GM20431 (cell line): ENCODE results near the gene SGCA.

Experiments
- in situ Hi-C: fragments of 300-500 bp; cut with MseI, MboI; formaldehyde crosslinking; loops from one replicate; pipeline ENCODE4 v1.15.0; 2020; ENCODE audit warnings: low sequenced_read_pairs; ENCODE audit not compliant: unreplicated experiment

The SGCA gene

DNA sequence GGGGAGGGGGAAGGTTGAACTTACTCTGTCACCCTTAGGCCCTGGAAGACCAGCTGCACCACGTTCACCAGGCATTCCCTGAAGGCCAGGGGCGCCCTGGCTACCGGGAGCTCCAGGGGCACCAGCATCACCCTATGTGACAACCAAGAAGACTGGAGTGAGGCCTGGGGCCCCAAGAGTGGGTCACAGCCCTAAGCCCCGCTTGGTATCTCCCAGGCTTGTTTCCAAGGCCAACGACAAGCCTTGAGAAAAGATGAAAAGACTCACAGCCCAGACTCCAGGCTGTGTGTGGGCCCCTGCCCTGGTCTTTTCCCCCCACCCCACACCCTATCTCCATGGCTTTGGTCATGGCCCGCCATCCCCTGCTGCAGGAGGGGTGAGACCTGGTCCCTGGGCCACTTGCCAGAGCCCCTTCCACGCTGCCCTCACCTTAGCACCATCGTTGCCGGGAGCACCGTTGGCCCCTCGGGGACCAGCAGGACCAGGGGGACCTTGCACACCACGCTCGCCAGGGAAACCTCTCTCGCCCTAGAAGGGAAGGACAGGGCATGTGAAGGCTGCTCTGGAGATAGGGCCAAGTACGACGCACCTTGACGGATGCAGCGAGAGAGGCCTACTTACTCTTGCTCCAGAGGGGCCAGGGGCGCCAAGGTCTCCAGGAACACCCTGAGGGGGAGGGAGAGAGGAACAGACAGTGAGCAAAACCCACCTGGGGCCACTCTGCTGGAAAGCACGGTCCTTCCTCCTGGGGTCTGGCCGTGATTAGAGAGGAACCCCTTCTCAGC is 25.7 kb downstream of the SGCA start:
- in situ Hi-C loops = no loop called here

DNA sequence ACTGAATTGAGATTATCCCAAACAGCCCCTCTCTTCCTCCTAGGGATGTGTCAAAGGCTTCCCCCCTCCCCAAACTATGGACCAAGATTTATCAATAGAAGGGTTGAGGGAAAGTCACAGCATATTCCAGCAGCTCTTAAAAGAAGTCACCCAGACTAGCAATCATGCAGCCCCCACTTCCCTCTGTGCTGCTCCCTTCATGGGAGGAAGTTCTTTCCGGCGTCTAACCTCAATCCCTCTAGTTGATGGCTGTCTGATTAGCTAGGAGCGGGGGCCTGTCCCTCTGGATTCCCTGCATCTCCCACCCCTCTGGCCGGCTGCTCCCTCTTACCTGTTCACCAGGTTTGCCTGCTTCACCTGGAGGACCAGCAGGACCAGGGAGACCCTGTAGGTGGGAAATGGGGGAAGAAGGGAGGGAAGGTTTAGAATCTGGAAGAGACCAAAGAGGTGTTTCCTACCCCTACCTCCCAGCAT is 26.4 kb downstream of the SGCA start:
- in situ Hi-C loops = no loop called here

DNA sequence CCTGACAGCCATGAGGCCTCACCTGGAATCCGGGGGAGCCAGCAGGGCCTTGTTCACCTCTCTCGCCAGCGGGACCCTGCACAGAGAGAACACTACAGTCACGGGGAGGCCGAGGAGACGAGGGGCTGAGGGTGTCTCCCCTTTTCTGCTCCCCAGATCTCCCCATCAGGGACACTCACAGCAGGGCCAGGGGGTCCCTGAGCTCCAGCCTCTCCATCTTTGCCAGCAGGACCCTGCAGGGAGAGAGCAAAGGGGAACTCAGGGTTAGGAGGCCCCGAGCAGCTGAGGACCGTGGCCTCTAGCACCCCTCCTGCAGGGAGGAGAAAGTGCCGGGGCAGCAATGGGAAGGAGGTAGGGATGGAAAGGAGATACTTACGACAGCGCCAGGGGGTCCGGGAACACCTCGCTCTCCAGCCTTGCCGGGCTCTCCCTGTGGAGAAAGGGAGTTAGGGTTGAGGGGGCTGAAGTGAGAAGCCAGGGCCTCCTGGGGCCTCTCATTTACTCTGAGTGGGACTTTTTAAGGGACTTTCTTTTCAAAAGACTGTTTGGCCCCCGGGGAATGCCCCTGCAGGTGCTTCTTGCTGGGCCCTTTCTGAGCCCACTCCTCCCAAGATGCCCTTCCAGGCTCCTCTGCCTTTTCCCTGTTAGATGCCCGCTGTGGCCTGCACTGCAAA is 26.9 kb downstream of the SGCA start:
- in situ Hi-C loops = no loop called here

- in situ Hi-C loops = no loop called here
Observed at GRCh38 chr17:50194140-50194933, 28.5 kb downstream of the SGCA start.

DNA sequence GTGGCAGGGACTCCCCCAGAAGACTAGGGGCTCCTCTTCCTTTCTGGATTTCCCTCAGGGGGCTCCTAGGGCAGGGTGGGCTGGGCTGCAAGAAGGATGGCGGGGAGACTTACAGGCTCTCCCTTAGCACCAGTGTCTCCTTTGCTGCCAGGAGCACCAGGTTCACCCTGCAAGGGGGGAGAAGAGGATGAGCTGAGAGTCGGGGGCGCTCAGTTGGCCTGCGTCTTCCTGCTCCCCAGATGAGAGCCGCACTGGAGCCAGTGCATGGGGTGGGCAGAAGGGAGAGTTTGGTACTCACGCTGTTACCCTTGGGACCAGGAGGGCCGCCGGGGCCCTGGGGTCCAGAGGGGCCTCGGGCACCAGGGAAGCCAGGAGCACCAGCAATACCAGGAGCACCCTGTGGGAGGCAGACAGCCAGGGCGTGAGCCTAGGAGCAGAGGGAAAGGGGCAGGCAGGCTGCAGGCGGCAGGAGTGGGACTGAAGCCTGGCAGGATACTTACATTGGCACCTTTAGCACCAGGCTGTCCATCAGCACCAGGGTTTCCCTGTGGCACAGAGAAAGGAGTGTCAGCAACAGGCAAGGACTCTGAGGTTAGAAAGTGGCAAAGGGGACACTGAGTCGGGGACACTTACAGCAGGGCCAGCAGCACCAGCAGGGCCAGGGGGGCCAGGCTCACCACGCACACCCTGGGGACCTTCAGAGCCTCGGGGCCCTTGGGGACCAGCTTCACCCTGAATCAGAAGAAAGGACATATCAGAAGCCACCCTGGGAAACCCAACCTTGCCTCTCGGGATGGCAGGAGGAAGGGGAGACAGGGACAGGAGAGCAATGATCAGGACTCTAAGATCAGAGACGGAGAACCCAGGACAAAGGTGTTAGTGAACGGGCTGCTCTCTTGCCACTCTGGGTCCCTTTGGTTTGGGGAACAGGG is 29.4 kb downstream of the SGCA start:
- in situ Hi-C loops = no loop called here

DNA sequence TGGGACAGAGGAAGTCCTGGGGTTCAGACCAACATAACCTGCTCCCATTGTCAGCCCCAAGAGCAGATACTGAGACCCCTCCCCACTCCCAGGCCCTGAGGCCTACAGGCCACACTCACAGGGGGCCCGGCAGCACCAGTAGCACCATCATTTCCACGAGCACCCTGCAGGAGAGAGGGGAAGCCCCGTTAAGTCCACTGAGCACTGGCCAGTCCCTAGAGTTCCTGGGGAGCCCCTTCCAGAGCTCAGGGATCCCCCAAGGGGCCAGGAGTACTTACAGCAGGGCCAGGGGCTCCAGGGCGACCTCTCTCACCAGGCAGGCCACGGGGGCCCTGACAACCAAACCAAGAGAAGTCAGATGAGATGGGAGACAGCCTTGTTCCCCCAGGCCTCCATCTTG is 30.2 kb downstream of the SGCA start:
- in situ Hi-C loops = no loop called here

- in situ Hi-C loops = no loop called here
Observed at GRCh38 chr17:50196826-50197225, 31.0 kb downstream of the SGCA start.

GRCh38 chr17:50198026-50198669 is 32.3 kb downstream of the SGCA start:
- in situ Hi-C loops = no loop called here

DNA sequence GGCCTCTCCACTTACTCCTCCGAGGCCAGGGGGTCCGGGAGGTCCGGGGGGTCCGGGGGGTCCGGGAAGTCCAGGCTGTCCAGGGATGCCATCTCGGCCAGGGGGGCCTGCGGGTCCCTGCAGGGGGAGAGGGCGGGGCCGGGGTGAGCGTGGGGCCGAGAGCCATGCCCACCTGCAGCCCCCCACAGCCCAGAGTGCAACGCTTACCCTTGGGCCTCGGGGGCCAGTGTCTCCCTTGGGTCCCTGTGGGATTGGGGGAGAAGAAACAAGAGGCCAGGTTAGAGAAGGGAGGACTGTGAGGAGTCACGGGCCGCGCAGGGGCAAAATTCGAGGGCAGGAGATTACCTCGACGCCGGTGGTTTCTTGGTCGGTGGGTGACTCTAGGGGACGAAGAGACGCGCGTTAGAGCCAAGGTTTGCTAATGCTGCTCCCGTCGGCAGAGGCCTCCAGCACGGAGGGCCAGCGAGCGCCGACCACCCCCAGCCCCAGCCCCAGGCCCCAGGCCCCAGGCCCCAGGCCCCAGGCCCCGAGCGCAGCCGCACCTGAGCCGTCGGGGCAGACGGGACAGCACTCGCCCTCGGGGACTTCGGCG is 33.5 kb downstream of the SGCA start:
- in situ Hi-C loops = no loop called here

DNA sequence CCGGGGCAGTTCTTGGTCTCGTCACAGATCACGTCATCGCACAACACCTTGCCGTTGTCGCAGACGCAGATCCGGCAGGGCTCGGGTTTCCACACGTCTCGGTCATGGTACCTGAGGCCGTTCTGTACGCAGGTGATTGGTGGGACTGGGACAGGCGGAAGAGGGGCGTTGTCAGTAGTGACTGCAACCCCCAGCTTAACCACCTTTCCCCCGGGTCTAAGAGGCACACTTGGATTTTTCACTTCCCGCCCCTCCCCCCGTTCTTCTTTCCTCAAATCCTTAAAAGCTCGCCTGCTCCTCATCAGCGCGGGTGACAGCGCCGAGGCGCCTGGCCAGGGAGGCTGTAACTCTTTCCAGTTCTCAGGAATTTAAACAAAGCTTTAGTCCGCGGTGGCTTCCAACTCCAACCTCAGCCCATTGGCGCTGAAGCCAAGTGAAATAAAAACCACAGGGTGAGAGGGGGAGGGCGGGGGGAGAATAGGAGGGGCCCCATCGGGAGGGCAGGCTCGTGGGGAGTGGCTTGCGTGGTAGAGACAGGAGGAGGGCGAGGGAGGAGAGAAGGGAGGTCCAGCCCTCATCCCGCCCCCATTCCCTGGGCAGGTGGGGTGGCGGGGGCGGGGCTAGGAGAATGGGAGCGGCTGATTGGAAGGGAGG is 34.1 kb downstream of the SGCA start:
- in situ Hi-C loops = loop anchor here (10.0 kb wide), 1 partner anchor 95 kb away; no protein-coding TSS in a partner anchor

DNA sequence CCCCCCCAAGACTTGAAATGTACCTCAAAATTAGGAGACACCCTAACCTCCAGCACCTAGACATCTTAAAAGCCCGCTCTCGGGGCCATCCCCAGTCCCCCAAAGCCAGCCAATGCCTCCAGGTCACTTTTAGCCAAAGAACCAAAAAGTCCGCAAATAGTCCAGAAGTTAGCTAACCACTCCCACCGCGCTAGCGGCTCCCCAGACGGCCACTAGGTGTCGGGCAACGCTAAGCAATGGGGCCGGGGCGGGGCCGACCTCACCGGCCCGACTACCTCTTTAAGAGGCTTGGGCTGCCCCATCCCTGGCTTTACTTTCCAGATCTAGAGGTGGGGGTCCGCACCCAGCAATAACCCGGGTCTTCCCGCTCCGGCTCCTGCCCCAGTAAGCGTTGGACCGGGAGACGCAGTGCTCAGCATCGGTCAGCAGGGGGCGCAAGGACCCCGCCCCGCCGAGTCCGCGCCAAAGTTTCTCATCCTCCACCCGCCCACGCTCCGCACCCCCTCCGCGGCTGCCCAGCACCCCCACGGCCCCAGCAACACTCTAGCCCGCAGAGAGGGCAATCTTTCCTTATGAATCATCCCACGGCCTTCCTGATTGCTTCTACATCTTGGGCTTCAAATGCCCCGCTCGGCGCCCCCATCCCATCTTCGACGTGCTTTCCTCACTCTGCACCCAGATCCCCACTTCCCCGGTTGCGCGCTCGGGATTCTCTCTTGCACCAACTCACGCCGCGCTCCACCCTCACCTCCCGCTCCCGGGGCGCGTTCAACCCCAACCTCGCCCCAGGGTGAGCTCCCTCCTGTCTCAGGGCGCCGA is 34.9 kb downstream of the SGCA start:
- in situ Hi-C loops = loop anchor here (10.0 kb wide), 1 partner anchor 94 kb away; no protein-coding TSS in a partner anchor

DNA sequence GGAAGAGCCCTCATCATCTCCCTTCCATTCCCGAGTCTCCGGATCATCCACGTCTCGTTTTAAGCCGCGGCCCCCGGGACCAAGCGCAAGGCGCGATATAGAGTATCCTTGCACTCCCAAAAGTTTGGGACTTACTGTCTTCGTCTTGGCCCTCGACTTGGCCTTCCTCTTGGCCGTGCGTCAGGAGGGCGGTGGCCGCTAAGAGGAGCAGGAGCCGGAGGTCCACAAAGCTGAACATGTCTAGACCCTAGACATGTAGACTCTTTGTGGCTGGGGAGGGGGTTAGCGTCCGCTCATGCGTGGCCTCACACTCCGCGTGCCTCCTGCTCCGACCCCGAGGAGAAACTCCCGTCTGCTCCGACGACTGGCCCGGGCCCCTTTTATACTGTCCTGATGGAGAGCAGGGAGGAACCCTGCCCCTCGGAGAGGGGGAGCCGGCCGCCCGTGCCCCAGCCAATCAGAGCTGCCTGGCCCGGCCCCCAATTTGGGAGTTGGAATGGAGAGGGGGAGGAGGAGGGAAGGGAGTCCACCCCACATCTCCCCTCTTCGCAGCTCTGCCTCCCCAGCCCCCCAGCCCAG is 35.6 kb downstream of the SGCA start, which contains the start of gene COL1A1:
COL1A1 (minus strand) TSS at position 356 of the 579 bp plus-strand sequence; CDS start at position 238, 118 bp downstream.
- in situ Hi-C loops = loop anchor here (10.0 kb wide), 1 partner anchor 93 kb away; no protein-coding TSS in a partner anchor

GRCh38 chr17:50203086-50203485 is 37.3 kb downstream of the SGCA start:
- in situ Hi-C loops = loop anchor here (10.0 kb wide), 1 partner anchor 92 kb away; no protein-coding TSS in a partner anchor

GRCh38 chr17:50203604-50204345 is 38.0 kb downstream of the SGCA start:
- in situ Hi-C loops = loop anchor here (10.0 kb wide), 1 partner anchor 91 kb away; no protein-coding TSS in a partner anchor

DNA sequence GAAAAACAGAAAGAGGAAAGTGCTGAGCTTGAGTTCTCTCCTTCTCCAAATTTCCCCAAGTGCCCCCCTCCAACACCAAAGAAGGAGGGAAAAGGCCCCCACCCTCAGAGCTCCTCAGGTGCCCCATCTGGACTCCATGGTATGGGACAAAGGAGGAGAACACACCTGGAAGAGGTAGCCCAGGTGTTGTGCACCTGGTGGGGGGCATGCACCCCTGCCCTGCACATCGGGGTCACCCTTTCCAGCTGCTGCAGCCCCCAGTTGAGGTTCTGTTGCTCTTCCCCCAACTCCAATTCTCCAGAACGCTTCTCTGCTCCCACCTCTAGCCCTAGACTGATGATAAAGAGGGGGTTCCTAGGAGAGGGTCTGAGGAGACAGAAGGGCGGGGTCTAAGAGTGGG is 38.6 kb downstream of the SGCA start:
- in situ Hi-C loops = loop anchor here (10.0 kb wide), 1 partner anchor 90 kb away; no protein-coding TSS in a partner anchor
